ENCODE measurements around the gene SCUBE1.

DNA sequence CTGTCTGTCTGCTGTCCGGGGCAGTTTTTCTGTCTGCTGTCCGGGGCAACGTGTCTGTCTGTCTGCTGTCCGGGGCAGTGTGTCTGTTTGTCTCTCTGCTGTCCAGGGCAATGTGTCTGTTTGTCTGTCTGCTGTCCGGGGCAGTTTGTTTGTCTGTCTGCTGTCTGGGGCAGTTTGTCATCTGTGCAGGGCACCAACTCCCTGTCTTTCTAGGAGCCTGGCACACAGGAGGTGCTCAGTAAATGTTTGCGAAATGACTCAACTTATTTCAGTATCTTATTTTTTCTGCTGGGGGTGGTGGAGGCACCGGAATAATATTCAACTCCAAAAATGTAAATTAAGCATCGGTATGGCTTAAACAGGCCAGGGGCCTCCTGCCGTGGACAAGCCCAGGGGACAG lies 144.2 kb downstream of the SCUBE1 start:
- TF ChIP-seq, protein P1, sequence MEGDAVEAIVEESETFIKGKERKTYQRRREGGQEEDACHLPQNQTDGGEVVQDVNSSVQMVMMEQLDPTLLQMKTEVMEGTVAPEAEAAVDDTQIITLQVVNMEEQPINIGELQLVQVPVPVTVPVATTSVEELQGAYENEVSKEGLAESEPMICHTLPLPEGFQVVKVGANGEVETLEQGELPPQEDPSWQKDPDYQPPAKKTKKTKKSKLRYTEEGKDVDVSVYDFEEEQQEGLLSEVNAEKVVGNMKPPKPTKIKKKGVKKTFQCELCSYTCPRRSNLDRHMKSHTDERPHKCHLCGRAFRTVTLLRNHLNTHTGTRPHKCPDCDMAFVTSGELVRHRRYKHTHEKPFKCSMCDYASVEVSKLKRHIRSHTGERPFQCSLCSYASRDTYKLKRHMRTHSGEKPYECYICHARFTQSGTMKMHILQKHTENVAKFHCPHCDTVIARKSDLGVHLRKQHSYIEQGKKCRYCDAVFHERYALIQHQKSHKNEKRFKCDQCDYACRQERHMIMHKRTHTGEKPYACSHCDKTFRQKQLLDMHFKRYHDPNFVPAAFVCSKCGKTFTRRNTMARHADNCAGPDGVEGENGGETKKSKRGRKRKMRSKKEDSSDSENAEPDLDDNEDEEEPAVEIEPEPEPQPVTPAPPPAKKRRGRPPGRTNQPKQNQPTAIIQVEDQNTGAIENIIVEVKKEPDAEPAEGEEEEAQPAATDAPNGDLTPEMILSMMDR (IDR thresholded peaks at IDR 0.05) = no peak
- TF ChIP-seq POLR2AphosphoS5 (IDR thresholded peaks at IDR 0.05) (no peak), POLR2A (IDR thresholded peaks at IDR 0.05) (no peak)
